ENCODE data around the gene FCHSD2.
"Not testable (repeated sequence)": the region's sequence is repeated elsewhere in the genome, so short reads cannot be mapped to it uniquely, and the experiment has no call there.

DNA sequence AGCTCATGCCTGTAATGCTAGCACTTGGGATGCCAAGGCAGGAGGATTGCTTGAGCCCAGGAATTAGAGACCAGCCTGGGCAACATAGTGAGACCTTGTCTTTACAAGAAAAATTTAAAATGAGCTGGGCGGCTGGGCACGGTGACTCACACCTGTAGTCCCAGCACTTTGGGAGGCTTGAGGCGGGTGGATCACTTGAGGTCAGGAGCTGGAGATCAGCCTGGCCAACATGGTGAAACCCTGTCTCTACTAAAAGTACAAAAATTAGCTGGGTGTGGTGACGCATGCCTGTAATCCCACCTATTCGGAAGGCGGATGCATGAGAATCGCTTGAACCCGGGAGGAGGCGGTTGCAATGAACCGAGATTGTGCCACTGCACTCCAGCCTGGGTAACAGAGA is 330.4 kb downstream of the FCHSD2 start:
- TF ChIP-seq, protein P1, sequence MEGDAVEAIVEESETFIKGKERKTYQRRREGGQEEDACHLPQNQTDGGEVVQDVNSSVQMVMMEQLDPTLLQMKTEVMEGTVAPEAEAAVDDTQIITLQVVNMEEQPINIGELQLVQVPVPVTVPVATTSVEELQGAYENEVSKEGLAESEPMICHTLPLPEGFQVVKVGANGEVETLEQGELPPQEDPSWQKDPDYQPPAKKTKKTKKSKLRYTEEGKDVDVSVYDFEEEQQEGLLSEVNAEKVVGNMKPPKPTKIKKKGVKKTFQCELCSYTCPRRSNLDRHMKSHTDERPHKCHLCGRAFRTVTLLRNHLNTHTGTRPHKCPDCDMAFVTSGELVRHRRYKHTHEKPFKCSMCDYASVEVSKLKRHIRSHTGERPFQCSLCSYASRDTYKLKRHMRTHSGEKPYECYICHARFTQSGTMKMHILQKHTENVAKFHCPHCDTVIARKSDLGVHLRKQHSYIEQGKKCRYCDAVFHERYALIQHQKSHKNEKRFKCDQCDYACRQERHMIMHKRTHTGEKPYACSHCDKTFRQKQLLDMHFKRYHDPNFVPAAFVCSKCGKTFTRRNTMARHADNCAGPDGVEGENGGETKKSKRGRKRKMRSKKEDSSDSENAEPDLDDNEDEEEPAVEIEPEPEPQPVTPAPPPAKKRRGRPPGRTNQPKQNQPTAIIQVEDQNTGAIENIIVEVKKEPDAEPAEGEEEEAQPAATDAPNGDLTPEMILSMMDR (conservative IDR thresholded peaks at IDR 0.05; ENCODE audit: low read depth, low read length) = not testable (repeated sequence)
- TF ChIP-seq EZH2phosphoT487 (IDR thresholded peaks at IDR 0.05; ENCODE audit: borderline replicate concordance, low read length) = not testable (repeated sequence)
